ENCODE data around the gene GRXCR2.

DNA sequence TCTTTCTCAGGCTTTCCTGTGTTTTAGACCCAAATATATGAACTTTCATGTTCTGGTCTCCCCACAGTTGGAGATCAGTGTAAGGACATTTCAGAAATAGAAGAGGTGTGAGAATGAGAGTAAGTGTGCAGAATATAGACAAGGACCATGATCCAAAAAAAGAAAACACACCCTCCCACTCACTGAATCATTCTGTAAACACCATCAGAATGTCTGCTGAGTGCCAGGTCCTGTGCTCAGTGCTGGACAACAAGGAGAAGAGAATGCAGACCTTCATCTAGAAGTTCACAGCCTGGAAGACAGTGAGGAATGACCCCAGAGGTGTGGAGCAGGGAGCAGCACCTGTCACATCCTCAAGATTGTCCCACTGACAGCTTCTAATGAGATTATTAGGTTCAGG lies 44.5 kb upstream of the GRXCR2 start:
- TF ChIP-seq, protein P1, sequence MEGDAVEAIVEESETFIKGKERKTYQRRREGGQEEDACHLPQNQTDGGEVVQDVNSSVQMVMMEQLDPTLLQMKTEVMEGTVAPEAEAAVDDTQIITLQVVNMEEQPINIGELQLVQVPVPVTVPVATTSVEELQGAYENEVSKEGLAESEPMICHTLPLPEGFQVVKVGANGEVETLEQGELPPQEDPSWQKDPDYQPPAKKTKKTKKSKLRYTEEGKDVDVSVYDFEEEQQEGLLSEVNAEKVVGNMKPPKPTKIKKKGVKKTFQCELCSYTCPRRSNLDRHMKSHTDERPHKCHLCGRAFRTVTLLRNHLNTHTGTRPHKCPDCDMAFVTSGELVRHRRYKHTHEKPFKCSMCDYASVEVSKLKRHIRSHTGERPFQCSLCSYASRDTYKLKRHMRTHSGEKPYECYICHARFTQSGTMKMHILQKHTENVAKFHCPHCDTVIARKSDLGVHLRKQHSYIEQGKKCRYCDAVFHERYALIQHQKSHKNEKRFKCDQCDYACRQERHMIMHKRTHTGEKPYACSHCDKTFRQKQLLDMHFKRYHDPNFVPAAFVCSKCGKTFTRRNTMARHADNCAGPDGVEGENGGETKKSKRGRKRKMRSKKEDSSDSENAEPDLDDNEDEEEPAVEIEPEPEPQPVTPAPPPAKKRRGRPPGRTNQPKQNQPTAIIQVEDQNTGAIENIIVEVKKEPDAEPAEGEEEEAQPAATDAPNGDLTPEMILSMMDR (IDR thresholded peaks at IDR 0.05 in 2 of 3, conservative IDR thresholded peaks at IDR 0.05 in 1 of 3; ENCODE audit: borderline replicate concordance in 1 of 3, insufficient read depth in 1 of 3, low read depth in 2 of 3, low read length in 2 of 3): no peak
- no peak for TF ChIP-seq EZH2 (IDR thresholded peaks at IDR 0.05)
- TF ChIP-seq TCF7L2 (IDR thresholded peaks at IDR 0.05; ENCODE audit: borderline replicate concordance, extremely low read depth, insufficient read depth, insufficient read length): no peak

All from HCT116 (cell line).